Measurements from ENCODE around the gene KLHL22. TPM values are rescaled to one million over a fixed set of nuclear protein-coding genes. Genes with fewer than 3 reads are reported as not detected.
"Not testable (repeated sequence)": the region's sequence is repeated elsewhere in the genome, so short reads cannot be mapped to it uniquely, and the experiment has no call there.

Gene KLHL22
- total RNA-seq, 1 experiment from 2014 or later = 21.2 TPM

DNA sequence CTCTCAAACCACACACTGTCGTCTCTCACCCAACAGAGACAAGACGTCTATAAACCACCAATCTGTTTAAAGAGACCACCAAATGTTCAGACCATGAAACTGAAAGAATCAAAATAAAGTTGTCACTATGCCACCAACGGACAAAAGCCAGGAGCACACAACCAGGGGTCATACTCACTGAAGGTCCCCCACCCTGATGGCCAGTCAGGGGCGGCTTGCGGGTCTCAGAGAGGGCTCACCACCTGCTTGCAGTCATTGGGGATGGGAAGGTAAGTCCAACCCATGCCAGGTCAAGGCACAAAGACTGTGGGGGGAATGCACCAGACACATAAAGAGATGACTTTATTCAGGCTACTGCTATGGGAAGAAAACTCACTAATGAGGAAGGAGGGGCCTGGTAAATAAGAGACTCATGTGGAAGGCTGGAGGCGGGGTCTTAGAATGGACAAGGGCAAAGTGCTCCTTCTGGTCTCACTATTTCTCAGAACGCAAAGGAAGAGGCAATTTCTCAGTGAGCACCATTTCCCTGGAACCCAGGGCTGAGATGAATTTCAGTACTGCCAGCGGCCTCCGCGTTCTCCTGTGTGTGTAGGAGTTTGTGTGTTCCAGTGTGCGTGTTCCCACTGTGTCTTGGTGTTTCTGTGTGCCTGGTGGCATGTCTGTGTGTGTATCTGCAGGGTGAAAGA, 75.3 kb downstream of the KLHL22 start:
- no peak for DNase-seq (ENCODE audit: low read depth)

DNA sequence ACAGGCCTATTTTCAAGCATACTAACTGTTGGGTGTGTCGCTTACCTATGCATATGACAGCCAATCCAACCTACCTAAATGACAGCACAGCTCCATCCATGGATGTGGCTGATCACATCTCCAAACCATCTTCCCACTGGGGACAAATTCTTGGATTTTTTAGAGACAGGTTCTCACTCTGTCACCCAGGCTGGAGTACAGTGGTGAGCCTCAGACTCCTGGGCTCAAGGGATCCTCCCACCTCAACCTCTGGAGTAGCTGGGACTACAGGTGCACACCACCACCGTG, 76.0 kb downstream of the KLHL22 start:
- no peak for DNase-seq (ENCODE audit: low read depth)

DNA sequence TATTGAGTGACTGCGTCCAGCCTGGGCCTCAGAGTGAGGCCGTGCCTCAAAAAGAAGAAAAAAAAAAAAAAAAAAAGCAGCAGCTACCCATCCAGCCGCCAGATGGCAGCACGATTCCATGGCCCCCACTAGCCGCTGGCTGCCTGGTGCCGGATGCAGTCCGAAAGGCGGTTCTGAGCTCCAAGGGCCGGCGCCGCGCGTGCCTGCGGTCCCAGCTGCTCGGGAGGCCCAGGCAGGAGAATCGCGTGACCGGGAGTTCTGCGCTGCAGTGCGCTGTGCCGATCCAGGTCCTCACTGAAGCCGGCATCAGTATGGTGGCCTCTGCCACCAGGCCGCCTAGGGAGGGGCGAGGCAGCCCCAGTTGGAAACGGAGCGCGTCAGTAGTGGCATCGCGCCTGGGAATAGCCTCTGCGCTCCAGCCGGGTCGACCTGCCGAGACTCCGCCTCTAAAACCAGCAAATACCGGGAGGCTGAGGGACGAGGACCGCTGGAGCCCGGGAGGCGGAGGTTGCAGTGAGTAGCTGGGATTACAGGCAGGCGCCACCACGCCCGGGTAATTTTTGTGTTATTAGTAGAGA, 77.3 kb downstream of the KLHL22 start:
- DNase-seq (ENCODE audit: low read depth) = peak; percentile 74

DNA sequence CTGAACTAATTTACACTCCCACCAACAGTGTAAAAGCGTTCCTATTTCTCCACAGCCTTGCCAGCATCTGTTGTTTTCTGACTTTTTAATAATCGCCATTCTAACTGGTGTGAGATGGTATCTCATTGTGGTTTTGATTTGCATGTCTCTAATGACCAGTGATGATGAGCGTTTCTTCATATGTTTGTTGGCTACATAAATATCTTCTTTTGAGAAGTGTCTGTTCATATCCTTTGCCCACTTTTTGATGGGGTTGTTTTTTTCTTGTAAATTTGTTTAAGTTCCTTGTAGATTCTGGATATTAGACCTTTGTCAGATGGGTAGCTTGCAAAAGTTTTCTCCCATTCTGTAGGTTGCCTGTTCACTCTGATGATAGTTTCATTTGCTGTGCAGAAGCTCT, 79.9 kb downstream of the KLHL22 start:
- DNase-seq (ENCODE audit: low read depth) = not testable (repeated sequence)

DNA sequence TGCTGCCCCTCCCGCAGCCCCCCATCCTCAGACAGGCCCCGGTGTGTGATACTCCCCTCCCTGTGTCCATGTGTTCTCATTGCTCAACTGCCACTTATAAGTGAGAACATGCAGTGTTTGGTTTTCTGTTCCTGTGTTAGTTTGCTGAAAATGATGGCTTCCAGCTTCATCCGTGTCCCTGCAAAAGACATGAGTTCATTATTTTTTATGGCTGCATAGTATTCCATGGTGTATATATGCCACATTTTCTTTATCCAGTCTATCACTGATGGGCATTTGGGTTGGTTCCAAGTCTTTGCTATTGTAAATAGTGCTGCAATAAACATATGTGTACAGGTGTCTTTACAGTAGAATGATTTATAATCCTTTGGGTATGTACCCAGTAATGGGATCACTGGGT, 80.4 kb downstream of the KLHL22 start:
- DNase-seq (ENCODE audit: low read depth) = not testable (repeated sequence)

DNA sequence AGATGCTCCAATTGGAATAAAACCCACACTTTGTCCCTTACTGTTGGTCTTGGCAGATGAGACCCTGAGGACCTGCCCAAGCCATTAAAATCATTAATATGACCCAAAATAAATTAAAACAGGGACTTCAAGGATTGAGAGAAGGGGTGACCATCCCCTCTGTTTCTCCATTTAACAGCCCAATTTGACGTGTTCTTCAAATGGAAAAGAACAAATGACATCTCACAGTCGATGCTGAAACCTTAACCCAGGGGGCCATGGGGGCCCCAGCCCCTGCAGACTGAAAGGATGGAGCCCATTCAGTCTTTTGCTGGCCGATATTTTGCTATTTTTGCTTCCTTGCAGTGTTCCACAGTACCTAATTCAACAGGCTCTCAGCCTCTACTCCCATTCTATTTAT, 81.1 kb downstream of the KLHL22 start:
- DNase-seq (ENCODE audit: low read depth) = no peak

DNA sequence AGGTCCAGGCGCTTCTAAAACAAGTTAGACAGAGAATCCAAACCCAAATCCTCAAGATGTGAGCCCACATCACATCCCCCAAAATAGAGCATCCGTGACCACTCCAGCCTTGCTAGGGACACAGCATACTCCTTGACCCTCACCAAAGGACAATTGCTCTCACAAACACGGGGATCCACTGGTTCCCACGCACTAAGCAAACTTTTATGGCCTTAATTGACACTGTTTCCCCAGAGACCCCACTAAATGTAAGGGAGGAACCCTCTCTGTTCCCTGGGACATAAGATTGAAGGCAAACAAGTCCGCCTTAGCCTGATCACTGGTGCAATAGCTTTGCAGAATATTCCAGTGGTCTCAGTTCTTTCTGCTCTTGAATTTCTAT, 81.5 kb downstream of the KLHL22 start:
- DNase-seq (ENCODE audit: low read depth) = no peak

DNA sequence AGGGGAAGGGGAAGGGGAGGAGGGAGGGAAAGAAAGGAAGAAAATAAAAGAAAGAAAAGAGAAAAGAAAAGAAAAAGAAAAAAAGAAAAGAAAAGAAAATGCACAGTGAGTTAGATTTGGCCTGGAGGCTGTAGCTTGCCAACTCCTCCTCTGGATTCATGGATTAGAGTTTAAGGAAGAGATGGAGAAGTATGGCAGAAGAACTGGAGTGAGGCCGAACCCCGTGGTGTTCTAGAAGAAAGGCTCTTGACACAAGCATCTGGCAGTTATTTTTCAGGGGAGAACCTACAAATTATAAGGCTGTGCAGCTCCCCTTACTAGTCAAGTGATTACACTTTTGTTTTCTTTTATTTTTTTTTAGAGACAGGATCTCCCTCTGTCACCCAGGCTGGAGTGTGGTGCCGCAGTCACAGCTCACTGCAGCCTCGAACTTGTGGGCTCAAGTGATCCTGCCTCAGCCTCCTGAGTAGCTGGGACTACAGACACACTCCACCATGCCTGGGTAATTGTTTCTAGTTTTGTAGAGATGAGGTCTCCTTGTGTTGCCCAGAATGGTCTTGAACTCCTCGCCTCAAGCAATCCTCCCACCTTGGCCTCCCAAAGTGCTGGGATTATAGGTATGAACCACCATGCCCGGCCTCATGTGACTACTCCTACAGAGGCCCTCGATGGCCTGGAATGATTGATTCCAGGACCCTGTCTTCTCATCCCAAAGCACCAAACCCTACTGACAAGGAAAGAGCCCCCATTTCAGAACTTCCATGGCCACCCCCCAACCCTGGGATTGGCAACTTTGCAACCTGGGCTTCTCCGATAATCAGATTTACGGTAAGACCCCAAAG, 82.2 kb downstream of the KLHL22 start:
- no peak for DNase-seq (ENCODE audit: low read depth)

DNA sequence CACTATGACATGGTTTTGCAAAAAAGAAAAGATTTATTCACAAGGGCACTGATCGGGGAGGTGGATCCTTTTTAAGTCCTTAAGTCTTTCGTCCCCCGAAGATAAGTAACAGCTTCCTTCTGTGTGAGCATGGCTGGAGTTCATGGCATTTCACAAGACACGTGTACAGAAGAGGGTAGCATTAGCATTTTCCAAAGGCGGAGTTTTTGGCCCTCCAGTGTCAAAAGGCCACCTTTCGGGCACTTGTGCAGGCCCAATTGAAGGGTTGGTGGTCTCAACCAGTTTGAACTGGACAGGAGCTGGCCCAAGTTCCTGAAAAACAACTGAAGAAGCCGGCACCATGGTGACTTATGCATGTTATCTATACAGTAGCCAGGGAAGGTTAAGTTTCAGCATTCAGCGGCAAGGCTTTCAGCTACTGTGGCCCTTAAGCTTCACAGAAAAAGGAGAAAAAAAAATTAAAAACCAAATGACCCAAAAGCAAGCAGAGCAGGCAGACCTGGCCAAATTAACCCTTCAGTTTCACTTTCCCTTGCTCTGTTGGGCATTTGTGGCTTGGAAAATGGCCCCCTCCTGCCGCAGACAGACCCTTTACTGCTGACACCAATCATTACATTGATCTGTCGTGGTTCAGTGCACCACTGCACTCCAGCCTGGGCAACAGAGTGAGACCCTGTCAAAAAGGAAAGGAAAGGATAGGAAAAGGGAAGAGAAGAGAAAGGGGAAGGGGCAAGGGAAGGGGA, 83.0 kb downstream of the KLHL22 start:
- DNase-seq (ENCODE audit: low read depth) = no peak

DNA sequence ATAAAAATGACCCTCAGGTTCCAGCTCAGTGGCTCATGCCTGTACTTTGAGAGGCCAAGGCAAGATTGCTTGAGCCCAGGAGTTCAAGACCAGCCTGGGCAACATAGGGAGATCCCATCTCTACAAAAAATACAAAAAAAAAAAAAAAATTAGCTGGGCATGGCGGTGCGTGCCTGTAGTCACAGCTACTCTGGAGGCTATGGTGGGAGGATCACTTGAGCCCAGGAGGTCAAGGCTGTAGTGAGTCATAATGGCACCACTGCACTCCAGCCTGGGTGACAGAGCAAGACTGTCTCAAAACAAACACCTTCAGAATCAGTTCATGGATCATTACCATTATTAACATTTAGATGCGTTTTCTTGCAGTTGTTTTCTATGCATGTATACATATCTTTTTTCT, 86.2 kb downstream of the KLHL22 start:
- DNase-seq (ENCODE audit: low read depth) = not testable (repeated sequence)

DNA sequence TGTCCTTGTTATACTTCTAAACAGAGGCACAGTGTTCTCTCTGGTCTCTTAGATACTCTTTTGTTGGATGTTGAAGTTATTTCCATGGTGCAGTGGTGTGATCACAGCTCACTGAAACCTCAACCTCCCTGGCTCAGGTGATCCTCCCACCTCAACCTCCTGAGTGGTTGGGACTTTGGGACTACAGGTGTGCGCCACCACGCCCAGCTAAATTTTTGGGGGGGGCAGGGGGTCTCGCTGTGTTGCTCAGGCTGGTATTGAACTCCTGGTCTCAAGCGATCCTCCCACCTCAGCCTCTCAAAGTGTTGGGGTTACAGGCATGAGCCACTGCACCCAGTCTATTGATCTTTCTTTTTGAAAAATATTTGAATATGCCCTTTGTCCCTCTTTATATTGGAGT, 86.7 kb downstream of the KLHL22 start:
- no peak for DNase-seq (ENCODE audit: low read depth)

DNA sequence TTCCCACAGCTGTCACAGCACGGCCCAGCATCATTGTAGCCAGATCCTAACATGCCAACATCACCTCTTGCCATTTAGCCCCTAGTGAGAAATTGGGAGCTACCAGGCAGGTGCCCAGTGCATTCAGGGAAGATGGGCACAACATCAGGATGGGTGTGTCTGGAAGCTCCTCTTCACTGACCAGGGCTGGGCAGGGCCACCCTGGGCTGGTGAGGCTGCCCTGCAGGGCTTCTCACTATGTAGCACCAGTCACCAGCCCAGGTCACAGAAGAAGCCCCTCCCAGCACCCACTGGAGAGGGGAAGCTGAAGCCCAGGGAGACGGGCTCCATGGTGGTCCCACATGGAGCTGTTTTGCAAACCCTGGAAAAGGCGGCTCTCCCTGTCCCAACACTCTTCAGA, 87.8 kb downstream of the KLHL22 start:
- DNase-seq (ENCODE audit: low read depth) = no peak

DNA sequence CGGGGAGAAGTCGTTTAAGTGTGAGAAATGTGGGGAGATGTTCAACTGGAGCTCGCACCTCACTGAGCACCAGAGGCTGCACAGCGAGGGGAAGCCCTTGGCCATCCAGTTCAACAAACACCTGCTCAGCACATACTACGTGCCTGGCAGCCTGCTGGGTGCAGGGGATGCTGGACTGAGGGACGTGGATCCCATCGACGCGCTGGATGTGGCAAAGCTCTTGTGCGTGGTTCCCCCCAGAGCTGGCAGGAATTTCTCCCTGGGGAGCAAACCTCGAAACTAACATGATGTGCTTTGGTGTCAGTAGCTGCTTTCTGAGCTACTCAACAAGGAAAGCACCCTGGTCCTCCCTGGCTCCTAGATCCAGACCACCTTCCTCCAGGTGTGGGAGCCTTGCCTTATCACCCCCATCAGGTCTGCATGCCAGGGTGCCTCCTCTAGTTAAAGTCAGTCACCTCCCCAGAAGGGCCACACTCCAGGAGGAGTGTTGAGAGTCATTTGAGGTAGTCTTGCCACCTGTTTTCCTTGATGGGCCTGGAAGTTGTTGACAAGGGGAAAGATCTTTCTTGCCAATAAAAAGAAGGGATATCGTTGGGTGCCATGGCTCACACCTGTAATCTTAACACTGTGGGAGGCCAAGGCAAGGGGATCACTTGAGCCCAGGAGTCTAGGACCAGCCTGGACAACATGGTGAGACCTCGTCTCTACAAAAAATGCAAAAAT, 88.7 kb downstream of the KLHL22 start:
- no peak for DNase-seq (ENCODE audit: low read depth)

DNA sequence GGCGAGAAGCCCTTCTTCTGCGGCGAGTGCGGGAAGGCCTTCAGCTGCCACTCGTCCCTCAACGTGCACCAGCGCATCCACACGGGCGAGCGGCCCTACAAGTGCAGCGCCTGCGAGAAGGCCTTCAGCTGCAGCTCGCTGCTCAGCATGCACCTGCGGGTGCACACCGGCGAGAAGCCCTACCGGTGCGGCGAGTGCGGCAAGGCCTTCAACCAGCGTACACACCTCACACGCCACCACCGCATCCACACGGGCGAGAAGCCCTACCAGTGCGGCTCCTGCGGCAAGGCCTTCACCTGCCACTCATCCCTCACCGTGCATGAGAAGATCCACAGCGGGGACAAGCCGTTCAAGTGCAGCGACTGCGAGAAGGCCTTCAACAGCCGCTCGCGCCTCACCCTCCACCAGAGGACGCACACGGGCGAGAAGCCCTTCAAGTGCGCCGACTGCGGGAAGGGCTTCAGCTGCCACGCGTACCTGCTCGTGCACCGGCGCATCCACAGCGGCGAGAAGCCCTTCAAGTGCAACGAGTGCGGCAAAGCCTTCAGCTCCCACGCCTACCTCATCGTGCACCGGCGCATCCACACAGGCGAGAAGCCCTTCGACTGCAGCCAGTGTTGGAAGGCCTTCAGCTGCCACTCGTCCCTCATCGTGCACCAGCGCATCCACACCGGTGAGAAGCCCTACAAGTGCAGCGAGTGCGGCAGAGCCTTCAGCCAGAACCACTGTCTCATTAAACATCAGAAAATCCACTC, 89.5 kb downstream of the KLHL22 start:
- DNase-seq (ENCODE audit: low read depth) = no peak

DNA sequence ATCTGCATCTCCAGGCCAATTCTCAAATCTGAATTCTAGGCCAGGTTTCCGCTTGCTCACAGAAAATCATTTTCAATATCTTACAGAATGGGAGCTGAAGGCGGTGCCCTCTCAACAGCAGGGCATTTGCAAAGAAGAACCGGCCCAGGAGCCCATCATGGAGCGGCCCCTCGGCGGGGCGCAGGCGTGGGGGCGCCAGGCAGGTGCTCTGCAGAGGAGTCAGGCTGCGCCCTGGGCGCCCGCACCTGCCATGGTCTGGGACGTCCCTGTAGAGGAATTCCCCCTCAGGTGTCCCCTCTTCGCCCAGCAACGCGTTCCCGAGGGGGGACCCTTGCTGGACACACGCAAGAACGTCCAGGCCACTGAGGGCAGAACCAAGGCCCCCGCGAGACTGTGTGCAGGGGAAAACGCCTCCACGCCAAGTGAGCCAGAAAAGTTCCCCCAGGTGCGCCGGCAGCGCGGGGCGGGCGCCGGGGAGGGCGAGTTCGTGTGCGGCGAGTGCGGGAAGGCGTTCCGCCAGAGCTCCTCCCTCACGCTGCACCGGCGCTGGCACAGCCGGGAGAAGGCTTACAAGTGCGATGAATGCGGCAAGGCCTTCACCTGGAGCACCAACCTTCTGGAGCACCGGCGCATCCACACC, 90.2 kb downstream of the KLHL22 start:
- DNase-seq (ENCODE audit: low read depth) = no peak

DNA sequence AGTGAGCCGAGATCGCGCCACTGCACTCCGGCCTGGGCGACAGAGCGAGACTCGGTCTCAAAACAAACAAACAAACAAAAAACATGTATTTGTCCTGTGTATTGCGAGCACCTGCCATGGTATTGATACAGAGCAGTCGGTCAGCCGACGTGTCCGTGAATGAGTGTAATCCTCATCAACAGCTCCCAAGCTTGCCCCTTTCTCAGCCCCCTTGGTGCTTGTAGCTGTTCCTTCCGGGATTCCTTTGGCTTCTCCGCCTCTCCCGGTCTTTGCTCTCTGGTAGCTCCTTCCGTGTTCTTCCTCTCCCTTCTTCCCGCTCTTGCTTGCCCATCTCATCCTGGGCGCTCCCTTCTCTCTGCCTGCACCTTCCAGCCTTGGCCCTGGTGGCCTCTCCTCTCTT, 90.7 kb downstream of the KLHL22 start:
- no peak for DNase-seq (ENCODE audit: low read depth)

DNA sequence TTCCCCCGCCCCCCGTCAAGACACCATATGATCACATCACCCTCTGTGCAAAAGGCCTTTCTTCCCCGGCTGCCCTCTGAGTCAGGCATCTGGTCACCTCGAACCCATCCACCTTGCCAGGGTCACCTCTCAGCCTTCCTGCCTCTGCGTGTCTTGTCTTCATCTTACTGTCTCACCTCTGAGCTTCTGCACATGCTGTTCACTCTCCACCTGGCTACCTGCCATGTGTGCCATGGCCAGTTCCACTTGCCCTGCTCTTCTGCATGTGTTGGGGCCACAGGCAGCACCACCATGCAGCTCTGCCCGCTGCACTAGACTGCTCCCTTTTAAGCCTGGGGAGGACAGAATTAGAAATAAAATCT, 91.8 kb downstream of the KLHL22 start:
- DNase-seq (ENCODE audit: low read depth) = no peak

DNA sequence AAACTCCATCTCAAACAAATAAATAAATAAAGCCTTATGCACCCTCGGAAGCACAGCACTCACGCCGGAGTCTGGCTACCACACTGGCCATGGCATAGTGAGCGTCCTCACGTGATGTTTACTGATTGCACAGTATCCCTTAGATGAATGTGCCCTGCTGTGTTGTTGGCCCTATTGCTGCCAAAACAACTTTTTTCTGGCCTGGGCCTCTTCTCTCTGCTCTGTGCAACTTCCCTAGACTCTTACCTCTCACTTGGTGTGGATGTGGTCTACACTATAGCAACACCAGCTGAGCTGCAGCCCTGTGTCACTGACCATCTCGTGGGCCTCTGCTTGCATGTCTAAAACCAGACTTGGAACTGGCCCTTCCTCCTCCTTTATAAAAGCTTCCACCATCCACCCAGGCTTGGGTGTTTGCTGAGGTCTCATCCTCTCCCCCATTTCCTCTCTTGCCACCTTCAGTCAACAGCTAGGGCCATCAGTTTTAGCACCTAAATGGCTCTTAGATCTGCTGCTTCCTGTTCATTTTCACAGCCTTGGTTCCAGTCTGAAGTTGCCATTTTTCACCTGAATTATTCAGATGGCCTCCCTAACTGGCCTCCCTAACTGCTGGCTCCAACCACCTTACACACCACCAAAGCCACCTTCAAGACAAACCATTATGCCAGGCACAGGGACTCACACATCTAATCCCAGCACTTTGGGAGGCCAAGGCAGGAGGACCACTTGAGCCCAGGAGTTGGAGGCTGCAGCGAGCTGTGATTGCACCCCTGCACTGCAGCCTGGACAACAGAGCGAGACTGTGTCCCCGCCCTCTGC, 92.4 kb downstream of the KLHL22 start:
- no peak for DNase-seq (ENCODE audit: low read depth)

DNA sequence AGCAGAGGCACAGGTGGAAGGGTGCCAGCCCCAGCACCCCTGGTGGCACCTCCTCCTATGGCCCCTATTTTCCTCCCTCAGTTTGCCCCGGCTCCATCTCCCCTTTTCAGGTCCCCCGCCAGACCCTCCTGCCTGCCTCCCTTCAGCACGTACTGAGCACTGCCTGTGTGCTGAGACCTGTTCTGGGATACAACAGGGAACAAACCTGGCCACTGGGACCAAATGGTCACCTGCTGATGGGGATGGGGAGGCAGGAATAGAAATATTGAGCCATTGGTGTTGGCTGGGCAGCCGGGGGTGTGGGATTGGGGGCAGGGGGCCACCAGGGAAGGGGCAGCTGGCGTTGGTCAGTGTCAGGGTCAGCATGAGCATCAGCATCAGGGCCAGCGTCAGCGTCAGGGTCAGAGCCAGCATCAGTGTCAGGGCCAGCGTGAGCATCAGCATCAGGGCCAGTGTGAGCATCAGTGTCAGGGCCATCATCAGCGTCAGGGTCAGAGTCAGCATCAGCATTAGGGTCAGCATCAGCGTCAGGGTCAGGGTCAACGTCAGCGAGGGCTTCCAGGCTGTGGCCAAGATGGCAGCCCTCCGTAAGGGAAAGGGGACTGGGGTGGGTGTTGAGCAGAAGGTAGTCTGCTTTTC, 94.1 kb downstream of the KLHL22 start:
- no peak for DNase-seq (ENCODE audit: low read depth)

All from M059J (cell line).